PFSK-1 (cell line): ENCODE measurements around the gene TRPV4.

Experiments used
- FOXP2 ChIP-seq: optimal IDR thresholded peaks from 2 replicates; pipeline ENCODE3; 2011; ENCODE audit warnings: borderline replicate concordance, control low read depth, inconsistent platforms; ENCODE audit not compliant: insufficient read depth; ENCODE audit errors: extremely low read length, extremely low read depth
- POLR2AphosphoS5 ChIP-seq: IDR thresholded peaks from 2 replicates; pipeline ENCODE4 v1.6.1; 2012; ENCODE audit warnings: low read depth, mild to moderate bottlenecking, control low read depth, low read length, moderate library complexity
- REST ChIP-seq, 2 experiments: IDR thresholded peaks; 2 replicates each; pipeline versions ENCODE4 v1.6.1 to v1.8.0; 2011 to 2012; ENCODE audit warnings: low read depth in 2 of 2, low read length in 2 of 2, control low read depth in 1 of 2, inconsistent platforms in 1 of 2, mild to moderate bottlenecking in 1 of 2, moderate library complexity in 1 of 2; ENCODE audit not compliant: insufficient read depth in 1 of 2
- SIN3A ChIP-seq: IDR thresholded peaks from 2 replicates; pipeline ENCODE4 v1.6.1; 2012; ENCODE audit warnings: mild to moderate bottlenecking, low read length, moderate library complexity, borderline replicate concordance; ENCODE audit not compliant: insufficient read depth
- TAF1 ChIP-seq: IDR thresholded peaks from 2 replicates; pipeline ENCODE4 v1.6.1; 2012; ENCODE audit warnings: low read length, control low read depth, borderline replicate concordance; ENCODE audit not compliant: insufficient read depth

TRPV4 gene

GRCh38 chr12:109820816-109821381 is 12.3 kb downstream of the TRPV4 start:
- TF ChIP-seq TAF1 (no peak), SIN3A (no peak), FOXP2 (no peak), POLR2AphosphoS5 (no peak), REST (IDR thresholded peaks at IDR 0.05; ENCODE audit: insufficient read depth in 1 of 2, low read depth in 2 of 2, low read length in 2 of 2) (no peak)

GRCh38 chr12:109818905-109819500 is 14.2 kb downstream of the TRPV4 start:
- TF ChIP-seq SIN3A, result no peak
- TF ChIP-seq REST (IDR thresholded peaks at IDR 0.05; ENCODE audit: insufficient read depth in 1 of 2, low read depth in 2 of 2, low read length in 2 of 2), result no peak

- TF ChIP-seq SIN3A (no peak), FOXP2 (no peak), REST (IDR thresholded peaks at IDR 0.05; ENCODE audit: insufficient read depth in 1 of 2, low read depth in 2 of 2, low read length in 2 of 2) (no peak), TAF1 (no peak), POLR2AphosphoS5 (no peak)
These were observed 14.9 kb downstream of the TRPV4 start for GRCh38 chr12:109818253-109818652.

GRCh38 chr12:109817627-109818231 is 15.5 kb downstream of the TRPV4 start:
- TF ChIP-seq POLR2AphosphoS5 (no peak), SIN3A (no peak), REST (IDR thresholded peaks at IDR 0.05; ENCODE audit: insufficient read depth in 1 of 2, low read depth in 2 of 2, low read length in 2 of 2) (no peak), TAF1 (no peak), FOXP2 (no peak)

- TF ChIP-seq TAF1 (no peak), FOXP2 (no peak), POLR2AphosphoS5 (no peak), SIN3A (no peak), REST (IDR thresholded peaks at IDR 0.05; ENCODE audit: insufficient read depth in 1 of 2, low read depth in 2 of 2, low read length in 2 of 2) (no peak)
These were observed 16.3 kb downstream of the TRPV4 start for GRCh38 chr12:109816870-109817269.
